Keratinocyte (primary cell): ENCODE results near the gene METTL24.
"Not testable (repeated sequence)": the region's sequence is repeated elsewhere in the genome, so short reads cannot be mapped to it uniquely, and the experiment has no call there.

Source experiments
- EZH2 ChIP-seq: IDR thresholded peaks from one replicate; pipeline ENCODE4 v1.6.1; 2012; ENCODE audit warnings: inconsistent platforms, mild to moderate bottlenecking, low read length, moderate library complexity
- TF ChIP-seq, protein P1 (sequence below), 3 experiments: IDR thresholded peaks in 1 of 3; conservative IDR thresholded peaks in 1 of 3; optimal IDR thresholded peaks in 1 of 3; 2 replicates in 2 of 3; 3 replicates in 1 of 3; pipeline versions ENCODE3 to v1.5.1; 2011; ENCODE audit warnings: low read length in 3 of 3, mild to moderate bottlenecking in 3 of 3, moderate library complexity in 2 of 3, control low read depth in 1 of 3, inconsistent platforms in 1 of 3; ENCODE audit not compliant: insufficient read depth in 2 of 3; ENCODE audit errors: extremely low read depth in 1 of 3

DNA sequence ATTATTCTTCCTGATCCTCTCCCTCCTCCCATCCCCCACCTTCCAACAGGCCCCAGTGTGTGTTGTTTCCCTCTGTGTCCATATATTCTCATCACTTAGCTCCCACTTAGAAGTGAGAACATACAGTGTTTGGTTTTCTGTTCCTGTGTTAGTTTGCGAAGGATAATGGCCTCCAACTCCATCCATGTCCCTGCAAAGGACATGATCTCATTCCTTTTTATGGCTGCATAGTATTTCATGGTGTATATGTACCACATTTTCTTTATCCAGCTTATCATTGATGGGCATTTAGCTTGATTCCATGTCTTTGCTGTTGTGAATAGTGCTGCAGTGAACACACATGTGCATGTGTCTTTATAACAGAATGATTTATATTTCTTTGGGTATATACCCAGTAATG lies 122.1 kb downstream of the METTL24 start:
- TF ChIP-seq, protein P1, sequence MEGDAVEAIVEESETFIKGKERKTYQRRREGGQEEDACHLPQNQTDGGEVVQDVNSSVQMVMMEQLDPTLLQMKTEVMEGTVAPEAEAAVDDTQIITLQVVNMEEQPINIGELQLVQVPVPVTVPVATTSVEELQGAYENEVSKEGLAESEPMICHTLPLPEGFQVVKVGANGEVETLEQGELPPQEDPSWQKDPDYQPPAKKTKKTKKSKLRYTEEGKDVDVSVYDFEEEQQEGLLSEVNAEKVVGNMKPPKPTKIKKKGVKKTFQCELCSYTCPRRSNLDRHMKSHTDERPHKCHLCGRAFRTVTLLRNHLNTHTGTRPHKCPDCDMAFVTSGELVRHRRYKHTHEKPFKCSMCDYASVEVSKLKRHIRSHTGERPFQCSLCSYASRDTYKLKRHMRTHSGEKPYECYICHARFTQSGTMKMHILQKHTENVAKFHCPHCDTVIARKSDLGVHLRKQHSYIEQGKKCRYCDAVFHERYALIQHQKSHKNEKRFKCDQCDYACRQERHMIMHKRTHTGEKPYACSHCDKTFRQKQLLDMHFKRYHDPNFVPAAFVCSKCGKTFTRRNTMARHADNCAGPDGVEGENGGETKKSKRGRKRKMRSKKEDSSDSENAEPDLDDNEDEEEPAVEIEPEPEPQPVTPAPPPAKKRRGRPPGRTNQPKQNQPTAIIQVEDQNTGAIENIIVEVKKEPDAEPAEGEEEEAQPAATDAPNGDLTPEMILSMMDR (optimal IDR thresholded peaks at IDR 0.05 in 1 of 3, IDR thresholded peaks at IDR 0.05 in 1 of 3, conservative IDR thresholded peaks at IDR 0.05 in 1 of 3; ENCODE audit: extremely low read depth in 1 of 3, insufficient read depth in 2 of 3, low read length in 3 of 3), result not testable (repeated sequence)
- TF ChIP-seq EZH2, result not testable (repeated sequence)
